ENCODE results near the gene LHFPL2.
A peak's percentile ranks its signal among the peaks of the same experiment; 100 is the strongest.

Gene LHFPL2

GRCh38 chr5:78644741-78645300 is 3.8 kb downstream of the LHFPL2 start:
- TF ChIP-seq EZH2phosphoT487 (conservative IDR thresholded peaks at IDR 0.05; ENCODE audit: low read length) (no peak), CTCF (IDR thresholded peaks at IDR 0.05; ENCODE audit: insufficient read depth, low read length, poor library complexity, severe bottlenecking) (no peak)

GRCh38 chr5:78644129-78644528 is 4.4 kb downstream of the LHFPL2 start:
- H3F3A ChIP-seq (ENCODE audit: insufficient read depth), result 0 out of 2 replicates have a peak, but pooled peaks cover 4% of the 10 kb centered on the region
- peaks cover 93% of the 10 kb centered on the region for H3K79me2 ChIP-seq (ENCODE audit: insufficient read depth, low read length)
- H3K27ac ChIP-seq (ENCODE audit: low read depth, low read length), result peak overlapping the region; percentile 2; the same call in 1 of the 2 replicates
- H2AFZ ChIP-seq (ENCODE audit: low read depth, low read length, severe bottlenecking), result no peak overlapping the region
- H3K9me3 ChIP-seq (ENCODE audit: insufficient read depth, low read length), result no peaks in the 10 kb centered on the region
- TF ChIP-seq EZH2phosphoT487 (conservative IDR thresholded peaks at IDR 0.05; ENCODE audit: low read length) (no peak), CTCF (IDR thresholded peaks at IDR 0.05; ENCODE audit: insufficient read depth, low read length, poor library complexity, severe bottlenecking) (no peak)
- H3K9ac ChIP-seq (ENCODE audit: low read length), result no peak overlapping the region
- no peak overlapping the region for H3K4me3 ChIP-seq (ENCODE audit: insufficient read depth, low read length, poor library complexity, severe bottlenecking)
- peaks cover 18% of the 10 kb centered on the region for H3K36me3 ChIP-seq (ENCODE audit: low read length)
- H3K4me2 ChIP-seq (ENCODE audit: low read depth, low read length, poor library complexity, severe bottlenecking), result no peak overlapping the region
- H4K20me1 ChIP-seq (ENCODE audit: low read depth, low read length), result no peaks in the 10 kb centered on the region; the same call in 1 of the 2 replicates
- no peaks in the 10 kb centered on the region for H3K9me2 ChIP-seq (replicated peaks; ENCODE audit: insufficient read depth, low read length)
- H3K27me3 ChIP-seq (ENCODE audit: low read length), result no peaks in the 10 kb centered on the region

More at GRCh38 chr5:78644741-78645300, 3.8 kb downstream of the LHFPL2 start:
- peaks cover 11% of the 10 kb centered on the region for H3K36me3 ChIP-seq (ENCODE audit: low read length)
- peaks cover 7% of the 10 kb centered on the region for H3F3A ChIP-seq (ENCODE audit: insufficient read depth)
- H2AFZ ChIP-seq (ENCODE audit: low read depth, low read length, severe bottlenecking), result no peak overlapping the region
- H4K20me1 ChIP-seq (ENCODE audit: low read depth, low read length), result no peaks in the 10 kb centered on the region
- H3K9me3 ChIP-seq (ENCODE audit: insufficient read depth, low read length), result no peaks in the 10 kb centered on the region
- H3K27me3 ChIP-seq (ENCODE audit: low read length), result no peaks in the 10 kb centered on the region
- no peak overlapping the region for H3K4me3 ChIP-seq (ENCODE audit: insufficient read depth, low read length, poor library complexity, severe bottlenecking)
- H3K9me2 ChIP-seq (replicated peaks; ENCODE audit: insufficient read depth, low read length), result no peaks in the 10 kb centered on the region
- peak overlapping the region; percentile 2; the same call in 1 of the 2 replicates for H3K27ac ChIP-seq (ENCODE audit: low read depth, low read length)
- H3K79me2 ChIP-seq (ENCODE audit: insufficient read depth, low read length), result peaks cover 86% of the 10 kb centered on the region
- H3K4me2 ChIP-seq (ENCODE audit: low read depth, low read length, poor library complexity, severe bottlenecking), result peak overlapping the region; percentile 10
- no peak overlapping the region for H3K9ac ChIP-seq (ENCODE audit: low read length)

GRCh38 chr5:78642701-78643100 is 5.9 kb downstream of the LHFPL2 start:
- Histone ChIP-seq H3K79me2 (ENCODE audit: insufficient read depth, low read length) (peaks cover 99% of the 10 kb centered on the region), H3K9me3 (ENCODE audit: insufficient read depth, low read length) (no peaks in the 10 kb centered on the region), H3K27me3 (ENCODE audit: low read length) (no peaks in the 10 kb centered on the region), H2AFZ (ENCODE audit: low read depth, low read length, severe bottlenecking) (no peak overlapping the region), H3K9ac (ENCODE audit: low read length) (no peak overlapping the region), H3K36me3 (ENCODE audit: low read length) (peaks cover 20% of the 10 kb centered on the region), H3K9me2 (replicated peaks; ENCODE audit: insufficient read depth, low read length) (no peaks in the 10 kb centered on the region), H3K4me2 (ENCODE audit: low read depth, low read length, poor library complexity, severe bottlenecking) (peak overlapping the region; percentile 17), H3F3A (ENCODE audit: insufficient read depth) (0 out of 2 replicates have a peak, but pooled peaks cover 4% of the 10 kb centered on the region), H3K4me3 (ENCODE audit: insufficient read depth, low read length, poor library complexity, severe bottlenecking) (no peak overlapping the region), H3K27ac (ENCODE audit: low read depth, low read length) (peak overlapping the region; percentile 31), H4K20me1 (ENCODE audit: low read depth, low read length) (no peaks in the 10 kb centered on the region; the same call in 1 of the 2 replicates)
- TF ChIP-seq EZH2phosphoT487 (conservative IDR thresholded peaks at IDR 0.05; ENCODE audit: low read length) (no peak), CTCF (IDR thresholded peaks at IDR 0.05; ENCODE audit: insufficient read depth, low read length, poor library complexity, severe bottlenecking) (no peak)
